MM.1S (cell line): Measurements from ENCODE around the gene CD81.

Source experiments
- CTCF ChIP-seq: fragments of 300-600 bp; sonication (generic); IDR thresholded peaks from 2 replicates; pipeline ENCODE4 v1.5.1; 2016; ENCODE audit warnings: antibody characterized with exemption, low read length, mixed read lengths
- EZH2 ChIP-seq: fragments of 300-600 bp; sonication (generic); optimal IDR thresholded peaks from 2 replicates; pipeline ENCODE3; 2017; ENCODE audit warnings: low read depth, mild to moderate bottlenecking, antibody characterized with exemption, low read length, mixed read lengths
- EZH2phosphoT487 ChIP-seq: fragments of 300-600 bp; sonication (generic); IDR thresholded peaks from 2 replicates; pipeline ENCODE4 v1.6.1; 2018; ENCODE audit warnings: antibody characterized with exemption, low read length

GRCh38 chr11:2392241-2392959 is 15.3 kb downstream of the CD81 start:
- no peak for TF ChIP-seq CTCF
- no peak for TF ChIP-seq EZH2
- no peak for TF ChIP-seq EZH2phosphoT487
